Measurements from ENCODE around the gene SLC12A2.

SLC12A2 gene

GRCh38 chr5:128234928-128235641, 151.5 kb downstream of the SLC12A2 start:
- DNase-seq: no peak

GRCh38 chr5:128236334-128236733, 152.8 kb downstream of the SLC12A2 start:
- DNase-seq: no peak

GRCh38 chr5:128237000-128237399, 153.4 kb downstream of the SLC12A2 start:
- DNase-seq: no peak

GRCh38 chr5:128237546-128237945, 154.0 kb downstream of the SLC12A2 start:
- DNase-seq: no peak
